Ovary (tissue), 3 donors: Measurements from ENCODE around the gene NEU4.

Experiments
- EP300 ChIP-seq: sonication (generic); formaldehyde crosslinking; IDR thresholded peaks from one replicate; pipeline ENCODE4 v1.6.1; 2017; ENCODE audit warnings: antibody characterized with exemption
- POLR2A ChIP-seq: fragments of 450-650 bp; IDR thresholded peaks from one replicate; pipeline ENCODE4 v1.6.1; 2017; ENCODE audit warnings: antibody characterized with exemption, mild to moderate bottlenecking, moderate library complexity
- TF ChIP-seq, protein P1 (sequence below), 3 donors: fragments of 450-650 bp in 2 of 3; fragments of 200-600 bp in 1 of 3; IDR thresholded peaks; one replicate each; pipeline versions ENCODE4 v1.5.1 to v1.8.0; 2016 to 2022; ENCODE audit warnings: antibody characterized with exemption in 3 of 3, mild to moderate bottlenecking in 1 of 3
- donor health status: DM: no; HTN: no; CAD: no.

DNA sequence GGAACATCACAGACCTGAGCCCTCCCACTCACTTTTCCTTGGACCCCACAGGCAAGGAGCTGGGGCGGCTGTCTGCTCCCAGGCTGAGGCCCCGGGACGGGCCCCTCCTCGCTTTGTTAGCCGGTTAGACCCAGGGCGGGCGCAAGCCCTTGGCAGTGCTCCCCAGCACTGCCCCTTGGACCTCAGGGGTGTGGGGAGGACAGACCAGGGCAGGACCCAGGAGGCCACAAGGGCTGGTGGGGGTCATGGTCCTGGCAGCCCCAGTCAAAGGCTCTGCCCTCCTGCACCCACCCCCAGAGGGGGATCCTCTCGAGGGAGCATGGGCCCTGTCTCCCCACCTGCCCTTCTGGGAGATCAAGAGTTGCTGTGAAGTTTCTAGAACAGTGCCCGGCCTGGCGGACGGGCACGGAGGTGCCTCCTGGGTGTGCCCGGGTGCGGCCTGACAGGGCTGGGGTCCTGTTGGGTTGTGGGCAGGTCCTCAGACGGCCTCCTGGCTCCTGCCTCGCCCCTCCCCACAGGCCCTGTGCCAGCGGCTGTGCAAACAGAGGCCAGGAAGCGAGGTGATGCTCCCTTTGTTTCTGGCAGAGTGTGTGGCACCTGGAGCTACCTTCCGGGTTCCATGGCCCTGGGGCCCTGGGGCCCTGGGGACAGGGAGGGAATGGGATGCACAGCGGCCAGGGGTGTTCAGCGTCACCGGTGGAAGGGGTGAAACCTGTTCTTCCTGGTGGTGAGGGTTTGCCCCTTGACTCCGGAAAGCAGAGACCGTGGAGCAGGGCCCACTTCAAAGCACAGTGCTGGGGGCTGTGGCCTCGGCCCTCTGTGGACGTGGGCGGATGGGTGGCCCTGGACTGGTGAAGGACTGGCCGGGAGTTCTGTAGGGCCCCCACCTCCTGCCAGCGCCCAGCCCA is 35.2 kb upstream of the NEU4 start:
- TF ChIP-seq, protein P1, sequence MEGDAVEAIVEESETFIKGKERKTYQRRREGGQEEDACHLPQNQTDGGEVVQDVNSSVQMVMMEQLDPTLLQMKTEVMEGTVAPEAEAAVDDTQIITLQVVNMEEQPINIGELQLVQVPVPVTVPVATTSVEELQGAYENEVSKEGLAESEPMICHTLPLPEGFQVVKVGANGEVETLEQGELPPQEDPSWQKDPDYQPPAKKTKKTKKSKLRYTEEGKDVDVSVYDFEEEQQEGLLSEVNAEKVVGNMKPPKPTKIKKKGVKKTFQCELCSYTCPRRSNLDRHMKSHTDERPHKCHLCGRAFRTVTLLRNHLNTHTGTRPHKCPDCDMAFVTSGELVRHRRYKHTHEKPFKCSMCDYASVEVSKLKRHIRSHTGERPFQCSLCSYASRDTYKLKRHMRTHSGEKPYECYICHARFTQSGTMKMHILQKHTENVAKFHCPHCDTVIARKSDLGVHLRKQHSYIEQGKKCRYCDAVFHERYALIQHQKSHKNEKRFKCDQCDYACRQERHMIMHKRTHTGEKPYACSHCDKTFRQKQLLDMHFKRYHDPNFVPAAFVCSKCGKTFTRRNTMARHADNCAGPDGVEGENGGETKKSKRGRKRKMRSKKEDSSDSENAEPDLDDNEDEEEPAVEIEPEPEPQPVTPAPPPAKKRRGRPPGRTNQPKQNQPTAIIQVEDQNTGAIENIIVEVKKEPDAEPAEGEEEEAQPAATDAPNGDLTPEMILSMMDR (IDR thresholded peaks at IDR 0.05): no peak
- no peak for TF ChIP-seq POLR2A
- no peak for TF ChIP-seq EP300
